ENCODE measurements around the gene FAU. TPM values are rescaled to one million over a fixed set of nuclear protein-coding genes. Genes with fewer than 3 reads are reported as not detected.

The FAU gene
- total and polyA plus RNA-seq, 10 of the 15 experiments (the other 5 are each of a cell fraction or from before 2014, with no cell fraction given): 332 to 1,347 (median 990) TPM

GRCh38 chr11:65126624-65127274, 4.8 kb upstream of the FAU start (continued):
- TF ChIP-seq, protein P1, sequence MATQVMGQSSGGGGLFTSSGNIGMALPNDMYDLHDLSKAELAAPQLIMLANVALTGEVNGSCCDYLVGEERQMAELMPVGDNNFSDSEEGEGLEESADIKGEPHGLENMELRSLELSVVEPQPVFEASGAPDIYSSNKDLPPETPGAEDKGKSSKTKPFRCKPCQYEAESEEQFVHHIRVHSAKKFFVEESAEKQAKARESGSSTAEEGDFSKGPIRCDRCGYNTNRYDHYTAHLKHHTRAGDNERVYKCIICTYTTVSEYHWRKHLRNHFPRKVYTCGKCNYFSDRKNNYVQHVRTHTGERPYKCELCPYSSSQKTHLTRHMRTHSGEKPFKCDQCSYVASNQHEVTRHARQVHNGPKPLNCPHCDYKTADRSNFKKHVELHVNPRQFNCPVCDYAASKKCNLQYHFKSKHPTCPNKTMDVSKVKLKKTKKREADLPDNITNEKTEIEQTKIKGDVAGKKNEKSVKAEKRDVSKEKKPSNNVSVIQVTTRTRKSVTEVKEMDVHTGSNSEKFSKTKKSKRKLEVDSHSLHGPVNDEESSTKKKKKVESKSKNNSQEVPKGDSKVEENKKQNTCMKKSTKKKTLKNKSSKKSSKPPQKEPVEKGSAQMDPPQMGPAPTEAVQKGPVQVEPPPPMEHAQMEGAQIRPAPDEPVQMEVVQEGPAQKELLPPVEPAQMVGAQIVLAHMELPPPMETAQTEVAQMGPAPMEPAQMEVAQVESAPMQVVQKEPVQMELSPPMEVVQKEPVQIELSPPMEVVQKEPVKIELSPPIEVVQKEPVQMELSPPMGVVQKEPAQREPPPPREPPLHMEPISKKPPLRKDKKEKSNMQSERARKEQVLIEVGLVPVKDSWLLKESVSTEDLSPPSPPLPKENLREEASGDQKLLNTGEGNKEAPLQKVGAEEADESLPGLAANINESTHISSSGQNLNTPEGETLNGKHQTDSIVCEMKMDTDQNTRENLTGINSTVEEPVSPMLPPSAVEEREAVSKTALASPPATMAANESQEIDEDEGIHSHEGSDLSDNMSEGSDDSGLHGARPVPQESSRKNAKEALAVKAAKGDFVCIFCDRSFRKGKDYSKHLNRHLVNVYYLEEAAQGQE (IDR thresholded peaks at IDR 0.05; ENCODE audit: low read depth, low read length): no peak
- TF ChIP-seq POLR2AphosphoS5 (IDR thresholded peaks at IDR 0.05; ENCODE audit: low read length) (peak; percentile 30; the same call in 1 of the 2 replicates), ATF7 (IDR thresholded peaks at IDR 0.05; ENCODE audit: low read depth) (no peak), RUNX3 (IDR thresholded peaks at IDR 0.05; ENCODE audit: low read length) (peak; percentile 31; the same call in 1 of the 2 replicates), CEBPZ (IDR thresholded peaks at IDR 0.05; ENCODE audit: low read depth, low read length) (no peak), CHD2 (IDR thresholded peaks at IDR 0.05; ENCODE audit: borderline replicate concordance, low read depth, low read length) (no peak), BACH1 (IDR thresholded peaks at IDR 0.05; ENCODE audit: borderline replicate concordance) (no peak)

Data from GM12878 (cell line).